ENCODE data around the gene MPRIP. TPM values are rescaled to one million over a fixed set of nuclear protein-coding genes. Genes with fewer than 3 reads are reported as not detected.

The MPRIP gene
- total RNA-seq, 2 experiments from 2014 or later = 206 to 209 TPM

DNA sequence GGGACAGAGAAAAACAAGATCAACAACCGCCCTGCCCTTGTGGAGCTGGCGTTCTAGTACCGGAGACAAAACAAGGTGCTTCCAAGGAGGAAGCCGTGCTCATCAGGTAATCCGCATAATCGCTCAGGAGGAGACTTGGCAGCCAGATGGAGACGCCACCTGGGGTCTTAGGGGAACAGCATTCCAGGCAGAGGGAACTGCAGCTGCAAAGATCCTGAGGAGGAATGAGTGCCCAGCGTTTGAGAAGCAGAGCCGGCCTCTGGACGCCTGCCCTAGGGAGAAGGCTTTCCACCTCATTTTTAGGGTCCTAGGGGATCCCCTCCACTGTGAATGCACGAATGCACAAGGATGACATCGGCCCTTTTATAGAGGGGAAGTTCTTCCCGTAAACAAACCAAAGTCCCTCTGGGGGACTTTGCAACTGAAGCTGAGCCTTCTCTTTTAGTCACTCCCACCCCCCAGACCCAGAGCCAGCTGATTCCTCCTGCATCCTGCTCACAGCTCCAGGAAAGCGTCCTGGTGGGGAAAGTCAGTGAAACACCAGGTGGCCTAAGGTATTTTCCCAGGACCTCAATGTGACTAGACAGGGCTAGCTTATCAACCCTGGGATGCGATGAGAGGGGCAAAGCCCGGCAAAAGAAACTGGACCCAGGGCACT is 13.2 kb upstream of the MPRIP start:
- no peak overlapping the region for H3K4me3 Mint-ChIP-seq
- H3K27me3 Mint-ChIP-seq = no peaks in the 10 kb centered on the region
- H3K9me3 Mint-ChIP-seq (ENCODE audit: low read depth) = no peaks in the 10 kb centered on the region
- ATAC-seq (no peak), DNase-seq (no peak)
- CTCF ChIA-PET = no interaction called here
- H3K36me3 Mint-ChIP-seq = no peaks in the 10 kb centered on the region
- H3K27ac Mint-ChIP-seq = no peak overlapping the region
- H3K4me1 Mint-ChIP-seq = no peaks in the 10 kb centered on the region

GRCh38 chr17:17029938-17030337 is 12.3 kb upstream of the MPRIP start:
- CTCF ChIA-PET = interaction anchor here (1.2 kb wide), 1 partner anchor 41 kb away, joined by 3 read pairs; no protein-coding TSS in a partner anchor
- Mint-ChIP-seq H3K4me3 (no peak overlapping the region), H3K36me3 (no peaks in the 10 kb centered on the region), H3K9me3 (ENCODE audit: low read depth) (no peaks in the 10 kb centered on the region), H3K27me3 (no peaks in the 10 kb centered on the region), H3K27ac (no peak overlapping the region), H3K4me1 (no peaks in the 10 kb centered on the region)
- ATAC-seq (no peak), DNase-seq (no peak)

GRCh38 chr17:17030515-17031211 is 11.6 kb upstream of the MPRIP start:
- no peaks in the 10 kb centered on the region for H3K27me3 Mint-ChIP-seq
- no peaks in the 10 kb centered on the region for H3K9me3 Mint-ChIP-seq (ENCODE audit: low read depth)
- H3K36me3 Mint-ChIP-seq = no peaks in the 10 kb centered on the region
- H3K27ac Mint-ChIP-seq = no peak overlapping the region
- H3K4me1 Mint-ChIP-seq = no peaks in the 10 kb centered on the region
- CTCF ChIA-PET = interaction anchor here (1.2 kb wide), 1 partner anchor 42 kb away, joined by 3 read pairs; no protein-coding TSS in a partner anchor
- no peak overlapping the region for H3K4me3 Mint-ChIP-seq
- DNase-seq (no peak), ATAC-seq (no peak)

GRCh38 chr17:17032131-17032692 is 10.0 kb upstream of the MPRIP start:
- Mint-ChIP-seq H3K27ac (no peak overlapping the region), H3K9me3 (ENCODE audit: low read depth) (no peaks in the 10 kb centered on the region), H3K4me3 (no peak overlapping the region), H3K36me3 (no peaks in the 10 kb centered on the region), H3K4me1 (no peaks in the 10 kb centered on the region), H3K27me3 (no peaks in the 10 kb centered on the region)
- DNase-seq (no peak), ATAC-seq (no peak)
- CTCF ChIA-PET = no interaction called here

DNA sequence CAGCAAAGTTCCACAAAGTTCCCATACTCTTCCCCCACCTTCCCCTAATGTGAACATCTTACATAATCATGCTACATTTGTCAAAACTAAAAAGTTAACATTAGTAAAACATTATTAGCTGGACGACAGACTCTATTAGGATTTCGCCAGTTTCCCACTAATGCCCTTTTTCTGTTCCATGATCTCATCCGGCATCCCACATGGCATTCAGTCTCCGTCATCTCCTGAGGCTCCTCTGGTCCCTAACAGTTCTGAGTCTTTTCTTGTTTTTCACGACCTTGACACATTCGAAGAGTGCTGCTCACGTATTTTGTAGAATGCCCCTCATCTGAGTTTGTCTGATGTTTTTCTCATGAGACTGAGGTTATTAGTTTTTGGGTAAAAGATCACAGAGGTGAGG is 8.8 kb upstream of the MPRIP start:
- Mint-ChIP-seq H3K4me3 (no peak overlapping the region), H3K4me1 (no peaks in the 10 kb centered on the region), H3K9me3 (ENCODE audit: low read depth) (no peaks in the 10 kb centered on the region), H3K27me3 (no peaks in the 10 kb centered on the region), H3K36me3 (no peaks in the 10 kb centered on the region), H3K27ac (no peak overlapping the region)
- ATAC-seq = no peak
- DNase-seq = no peak
- CTCF ChIA-PET = no interaction called here

DNA sequence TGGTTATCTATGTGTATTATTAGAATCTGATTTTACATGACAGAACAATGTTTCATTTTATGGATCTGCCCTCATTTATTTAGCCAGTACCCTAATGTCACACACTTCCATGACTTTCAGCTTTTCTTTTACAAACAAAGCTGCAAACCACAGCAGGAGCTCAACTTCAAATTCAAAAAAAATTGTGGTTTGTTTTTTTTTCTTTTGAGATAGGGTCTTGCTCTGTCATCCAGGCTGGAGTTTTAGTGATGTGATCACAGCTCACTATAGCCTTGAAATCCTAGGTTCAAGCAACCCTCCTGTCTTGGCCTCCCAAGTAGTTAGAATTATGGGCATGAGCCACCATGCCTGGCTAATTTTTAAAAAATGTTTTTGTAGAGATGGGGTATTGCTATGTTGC is 8.2 kb upstream of the MPRIP start:
- Mint-ChIP-seq H3K4me1 (no peaks in the 10 kb centered on the region), H3K4me3 (no peak overlapping the region), H3K27ac (no peak overlapping the region), H3K27me3 (no peaks in the 10 kb centered on the region), H3K36me3 (no peaks in the 10 kb centered on the region), H3K9me3 (ENCODE audit: low read depth) (no peaks in the 10 kb centered on the region)
- ATAC-seq (no peak), DNase-seq (no peak)
- CTCF ChIA-PET = no interaction called here

DNA sequence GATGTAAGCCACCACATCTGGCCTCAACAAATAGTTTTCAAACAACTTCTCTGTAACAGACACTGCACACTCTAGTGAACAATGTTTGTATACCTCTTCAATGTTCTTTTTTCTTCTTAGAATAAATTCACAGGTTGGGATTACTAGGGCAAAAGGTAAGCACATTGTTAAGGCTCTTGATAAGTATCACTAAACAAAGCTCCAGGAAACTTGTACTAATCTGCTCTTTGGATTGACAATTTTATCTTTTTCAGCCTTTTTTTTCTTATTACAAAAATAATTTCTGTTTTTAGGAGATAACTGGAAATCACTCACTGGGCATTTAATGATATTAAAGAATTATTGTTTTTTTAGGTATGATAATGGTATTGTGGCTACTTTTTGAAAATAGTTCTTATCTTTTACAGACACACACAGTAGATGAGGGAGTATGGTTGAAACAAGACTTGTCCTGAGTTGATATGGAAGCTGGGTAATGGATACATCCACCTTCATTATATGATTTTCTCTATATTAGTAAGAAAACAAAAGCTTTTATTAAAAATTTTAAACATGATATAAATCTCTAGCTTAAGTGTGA is 7.7 kb upstream of the MPRIP start:
- H3K4me3 Mint-ChIP-seq = no peak overlapping the region
- H3K36me3 Mint-ChIP-seq = no peaks in the 10 kb centered on the region
- H3K27me3 Mint-ChIP-seq = no peaks in the 10 kb centered on the region
- CTCF ChIA-PET = interaction anchor here (1.1 to 1.4 kb wide), 2 partner anchors 10 to 91 kb away, joined by 3 read pairs; no protein-coding TSS in a partner anchor
- H3K4me1 Mint-ChIP-seq = no peaks in the 10 kb centered on the region
- H3K27ac Mint-ChIP-seq = no peak overlapping the region
- ATAC-seq (no peak), DNase-seq (no peak)
- H3K9me3 Mint-ChIP-seq (ENCODE audit: low read depth) = no peaks in the 10 kb centered on the region

GRCh38 chr17:17035490-17035889 is 6.8 kb upstream of the MPRIP start:
- Mint-ChIP-seq H3K27me3 (no peaks in the 10 kb centered on the region), H3K27ac (no peak overlapping the region), H3K4me1 (no peaks in the 10 kb centered on the region), H3K9me3 (ENCODE audit: low read depth) (no peaks in the 10 kb centered on the region), H3K36me3 (no peaks in the 10 kb centered on the region), H3K4me3 (no peak overlapping the region)
- CTCF ChIA-PET = interaction anchor here (1.1 to 1.4 kb wide), 2 partner anchors 9 to 90 kb away, joined by 3 read pairs; no protein-coding TSS in a partner anchor
- ATAC-seq = no peak
- DNase-seq = no peak

DNA sequence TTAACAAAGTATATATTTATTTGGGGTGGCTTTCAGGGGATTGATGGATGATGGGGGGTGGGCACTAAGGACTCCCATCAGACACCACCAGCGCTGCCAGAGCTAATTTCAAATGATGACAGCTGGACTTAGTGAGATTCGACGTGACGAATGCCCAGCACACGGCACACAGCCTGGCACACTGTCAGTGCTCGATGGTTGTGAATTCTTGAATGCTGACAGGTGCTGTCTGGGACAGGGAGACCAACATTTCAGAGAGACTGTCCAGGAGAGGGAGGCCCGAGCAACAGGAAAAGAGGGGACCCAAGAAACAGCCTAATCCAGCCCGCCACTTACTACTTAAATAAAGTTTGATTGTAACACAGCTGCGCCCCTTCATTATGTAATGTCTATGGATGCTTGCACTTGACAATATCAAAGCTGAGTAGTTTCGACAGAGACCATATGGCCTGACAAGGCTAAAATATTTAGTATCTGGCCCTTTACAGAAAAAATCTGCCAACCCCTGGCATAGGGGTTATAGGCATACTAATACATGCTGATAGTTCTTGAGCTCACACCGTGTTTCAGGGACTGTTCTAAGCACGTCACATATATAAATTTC is 6.2 kb upstream of the MPRIP start:
- H3K27me3 Mint-ChIP-seq = no peaks in the 10 kb centered on the region
- no peak overlapping the region for H3K27ac Mint-ChIP-seq
- CTCF ChIA-PET = interaction anchor here (1.4 kb wide), 1 partner anchor 8 kb away, joined by 3 read pairs; no protein-coding TSS in a partner anchor
- peaks cover under 1% of the 10 kb centered on the region for H3K4me1 Mint-ChIP-seq
- DNase-seq (no peak), ATAC-seq (no peak)
- no peaks in the 10 kb centered on the region for H3K9me3 Mint-ChIP-seq (ENCODE audit: low read depth)
- no peak overlapping the region for H3K4me3 Mint-ChIP-seq
- H3K36me3 Mint-ChIP-seq = no peaks in the 10 kb centered on the region

DNA sequence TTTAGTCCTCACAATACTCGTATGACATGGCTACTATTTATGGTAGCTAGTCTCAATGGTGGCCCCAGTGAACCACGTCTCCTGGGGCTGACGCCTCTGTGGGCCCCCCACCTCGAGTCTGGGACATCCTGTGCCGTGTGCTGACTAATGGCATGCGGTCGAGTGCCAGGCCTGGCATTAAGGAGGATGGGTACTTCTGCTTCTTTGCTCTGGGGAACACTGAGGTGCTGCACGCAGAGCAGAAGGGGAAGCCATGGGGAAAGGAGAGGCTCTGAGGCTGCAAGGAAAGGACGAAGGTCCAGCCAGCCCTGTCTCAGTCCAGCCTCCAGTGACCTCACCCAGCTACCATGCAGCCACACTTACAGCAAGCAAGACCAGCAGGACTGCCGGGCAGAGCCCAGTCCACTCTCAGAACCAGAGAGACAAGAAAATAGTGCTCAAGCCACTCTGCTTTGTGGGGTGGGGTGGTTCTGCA is 5.7 kb upstream of the MPRIP start:
- Mint-ChIP-seq H3K4me3 (no peak overlapping the region), H3K36me3 (no peaks in the 10 kb centered on the region), H3K4me1 (peaks cover 6% of the 10 kb centered on the region), H3K9me3 (ENCODE audit: low read depth) (no peaks in the 10 kb centered on the region), H3K27me3 (no peaks in the 10 kb centered on the region), H3K27ac (no peak overlapping the region)
- no peak for ATAC-seq
- no peak for DNase-seq
- CTCF ChIA-PET = no interaction called here

GRCh38 chr17:17039911-17040310 is 2.3 kb upstream of the MPRIP start:
- Mint-ChIP-seq H3K9me3 (ENCODE audit: low read depth) (no peaks in the 10 kb centered on the region), H3K27ac (no peak overlapping the region), H3K4me1 (peaks cover 27% of the 10 kb centered on the region), H3K27me3 (no peaks in the 10 kb centered on the region), H3K36me3 (no peaks in the 10 kb centered on the region), H3K4me3 (no peak overlapping the region)
- DNase-seq (no peak), ATAC-seq (no peak)
- CTCF ChIA-PET = interaction anchor here (1.3 kb wide), 1 partner anchor 15 kb away, joined by 3 read pairs; no protein-coding TSS in a partner anchor

DNA sequence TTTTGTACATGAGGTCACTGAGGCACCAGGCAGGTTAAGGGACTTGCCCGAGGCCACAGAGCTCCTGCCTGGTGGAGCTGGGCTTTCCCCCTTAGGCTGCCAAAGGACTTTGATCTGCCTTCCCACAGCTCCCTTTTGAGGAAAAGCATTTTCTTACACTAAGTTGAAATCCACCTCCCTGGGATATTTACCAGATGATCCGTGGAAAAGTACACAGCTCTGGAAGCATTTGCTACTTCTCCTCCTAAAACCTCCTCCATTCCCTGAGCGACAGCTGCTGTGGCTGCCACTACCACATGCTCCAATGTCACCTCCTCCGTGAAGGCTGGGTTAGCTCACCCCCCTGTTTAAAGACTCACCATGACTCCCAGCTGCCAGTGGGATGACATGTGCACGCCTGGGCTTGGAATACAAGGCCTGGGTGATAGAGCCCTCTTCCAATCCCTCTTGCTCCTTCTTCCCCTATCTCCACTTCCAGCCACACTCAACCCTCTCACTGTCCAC is 1.2 kb upstream of the MPRIP start:
- DNase-seq = no peak
- H3K27ac Mint-ChIP-seq = no peak overlapping the region
- CTCF ChIA-PET = interaction anchor here (1.1 to 1.5 kb wide), 4 partner anchors 14 to 272 kb away, joined by 3 to 4 read pairs (median 4); no protein-coding TSS in a partner anchor

More for the DNA sequence above, 1.2 kb upstream of the MPRIP start:
- Mint-ChIP-seq H3K9me3 (ENCODE audit: low read depth) (no peaks in the 10 kb centered on the region), H3K36me3 (peaks cover 4% of the 10 kb centered on the region), H3K4me3 (peak overlapping the region; percentile 71), H3K4me1 (peaks cover 36% of the 10 kb centered on the region), H3K27me3 (no peaks in the 10 kb centered on the region)
- ATAC-seq = no peak

Measured in activated CD8-positive, alpha-beta memory T cell treated with anti-CD3 and anti-CD28 coated beads, Interleukin-2, amount 10 ng/mL, durations not matched to agents 7 days and 5 days (primary cell).